HG02798 (cell line): ENCODE results near the gene PDZRN3.

Experiments used
- ATAC-seq: cut with Tn5 transposase; IDR thresholded peaks from one replicate; pipeline ENCODE4 v1.9.1; 2021; ENCODE audit warnings: mild to moderate bottlenecking; ENCODE audit not compliant: unreplicated experiment, poor library complexity

PDZRN3 gene

DNA sequence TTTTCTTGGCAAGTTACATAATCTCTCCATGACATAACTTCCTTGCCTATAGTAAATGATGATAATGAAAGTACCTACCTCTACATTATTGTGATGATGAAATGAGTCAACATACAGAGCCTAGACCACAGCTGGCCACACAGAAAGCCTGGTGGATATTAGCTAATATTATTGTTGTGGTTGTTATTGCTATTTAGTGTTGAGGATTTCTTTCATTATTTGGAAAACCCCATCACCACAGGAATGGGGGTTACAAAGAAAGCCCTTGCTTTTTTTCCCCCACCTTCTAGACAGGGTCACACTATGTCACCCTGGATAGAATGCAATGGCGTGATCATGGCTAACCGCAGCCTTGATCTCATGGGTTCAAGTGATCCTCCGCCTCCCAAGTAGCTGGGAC, 125.0 kb downstream of the PDZRN3 start:
- ATAC-seq = peak; percentile 47

DNA sequence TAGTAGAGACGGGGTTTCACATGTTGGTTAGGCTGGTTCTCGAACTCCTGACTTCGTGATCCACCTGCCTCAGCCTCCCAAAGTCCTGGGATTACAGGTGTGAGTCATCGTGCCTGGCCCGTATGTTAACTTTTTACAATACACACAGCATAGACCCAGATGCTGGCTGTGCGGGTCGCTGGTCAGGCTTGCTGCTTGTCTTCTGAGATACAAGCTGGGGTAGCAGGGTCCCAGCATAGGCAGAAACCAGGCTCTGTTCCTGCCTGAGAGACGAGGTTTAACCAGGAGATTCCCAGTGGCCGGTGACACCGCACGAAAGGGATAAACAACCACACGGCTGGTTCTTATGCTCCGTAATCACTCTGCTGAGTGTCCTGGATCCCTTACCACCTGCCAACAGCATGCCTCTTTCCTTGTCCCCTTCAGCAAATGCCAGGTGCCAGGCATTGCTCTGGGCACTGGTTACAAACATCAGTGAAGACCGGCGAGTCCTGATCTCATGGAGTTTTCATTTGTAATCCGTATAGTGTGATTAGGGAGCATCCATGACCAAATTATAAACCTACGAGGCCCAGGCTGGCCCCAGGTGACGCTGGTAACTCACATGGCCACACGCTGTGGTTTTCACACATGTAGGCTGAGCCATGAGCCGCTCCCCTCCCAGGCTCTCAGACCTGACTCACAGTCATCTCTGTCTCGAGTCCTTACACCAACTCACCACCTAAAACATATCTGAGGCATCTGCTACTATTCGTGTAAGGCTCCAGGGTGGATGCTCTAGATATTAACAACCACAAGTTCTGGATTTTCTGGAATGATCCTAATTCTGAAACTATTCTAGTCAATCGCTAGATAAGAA, 125.7 kb downstream of the PDZRN3 start:
- ATAC-seq = peak; percentile 75

DNA sequence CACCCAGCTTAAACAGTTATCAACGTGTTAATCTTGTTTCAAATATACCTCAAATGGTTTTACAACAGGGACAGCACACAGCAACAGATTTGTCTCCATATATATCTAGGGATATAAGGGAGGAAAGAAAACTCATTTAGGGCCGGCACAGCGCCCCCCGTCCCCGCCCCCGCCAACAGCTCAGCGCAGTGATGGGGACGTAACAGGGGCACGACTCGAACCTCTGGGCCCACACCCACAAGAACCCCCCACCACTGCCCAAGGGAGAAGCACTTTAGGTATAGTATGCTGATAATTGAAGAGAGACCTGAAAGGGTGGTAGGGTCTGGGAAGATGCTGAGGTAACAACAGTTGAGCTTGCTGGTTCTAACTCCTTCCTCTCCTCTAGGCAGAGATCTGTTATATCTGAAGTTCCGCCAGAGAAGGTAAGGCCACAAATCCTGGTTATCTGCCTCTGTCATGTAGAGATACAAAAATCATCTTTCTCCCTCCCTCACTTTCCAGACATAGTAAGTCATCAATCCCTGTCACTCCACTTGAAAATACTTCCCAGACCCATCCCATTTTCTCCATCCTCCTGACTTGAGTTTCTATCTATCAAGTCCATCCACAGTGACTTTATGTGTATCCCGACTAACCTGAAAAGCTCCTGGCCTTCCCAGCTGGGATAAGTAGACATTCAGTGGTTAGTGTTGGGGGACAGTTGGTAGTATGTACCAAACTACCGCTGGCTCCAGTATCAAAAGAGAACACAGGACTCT, 126.9 kb downstream of the PDZRN3 start:
- no peak for ATAC-seq

DNA sequence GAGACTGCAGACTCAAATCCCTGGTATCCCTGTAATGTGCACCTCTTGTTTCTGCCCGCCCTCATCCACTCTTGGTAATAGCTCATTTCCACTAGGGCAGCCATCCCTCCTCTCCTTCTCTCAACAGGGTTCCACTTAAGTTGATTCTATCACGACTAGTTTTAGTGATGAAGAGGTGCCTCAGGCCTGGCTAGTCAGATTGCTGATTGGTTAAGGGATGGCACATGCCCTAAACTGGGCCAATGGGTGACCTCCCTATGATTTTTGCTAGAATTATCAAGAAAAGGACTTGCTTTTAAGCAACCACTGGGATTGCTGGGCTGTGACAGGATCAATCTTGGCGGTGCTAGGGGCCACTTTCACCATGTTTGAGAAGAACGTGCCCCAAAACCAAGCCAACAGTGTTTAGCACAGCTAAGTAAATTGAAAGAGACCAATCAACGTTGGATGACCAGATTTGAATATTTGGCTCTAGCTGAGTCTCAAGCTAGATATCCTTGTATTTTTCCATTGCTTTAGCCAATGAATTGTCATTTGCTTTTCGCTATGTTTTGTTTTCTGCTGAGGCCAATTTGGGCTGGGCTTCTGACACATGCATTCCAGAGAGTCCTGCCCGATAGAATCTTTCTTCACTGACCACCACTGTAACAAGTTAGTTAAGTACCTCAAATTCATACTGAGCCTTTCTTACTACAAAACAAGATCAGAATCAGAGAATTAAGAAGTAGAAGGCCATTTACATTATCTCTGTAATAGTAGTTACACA, 131.0 kb downstream of the PDZRN3 start:
- no peak for ATAC-seq

DNA sequence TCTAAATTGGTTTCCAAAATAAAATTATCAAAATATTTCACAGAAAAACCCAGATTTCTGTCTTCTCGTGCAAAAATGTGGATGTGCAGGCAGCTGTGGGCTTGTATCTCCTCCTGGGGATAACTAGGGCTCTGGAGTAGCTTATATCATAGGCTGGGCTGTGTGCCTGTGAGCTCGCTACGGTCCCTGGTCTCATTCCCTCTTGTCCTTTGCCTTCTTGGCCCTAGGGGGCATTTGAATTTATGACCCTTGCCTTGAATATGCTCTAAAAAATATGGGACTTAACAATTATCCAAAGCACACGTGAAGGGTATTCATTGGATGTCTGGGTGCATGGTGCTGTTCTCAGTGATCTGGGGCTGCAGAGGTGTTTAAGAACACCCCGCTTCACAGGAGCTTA, 132.6 kb downstream of the PDZRN3 start:
- ATAC-seq = no peak

DNA sequence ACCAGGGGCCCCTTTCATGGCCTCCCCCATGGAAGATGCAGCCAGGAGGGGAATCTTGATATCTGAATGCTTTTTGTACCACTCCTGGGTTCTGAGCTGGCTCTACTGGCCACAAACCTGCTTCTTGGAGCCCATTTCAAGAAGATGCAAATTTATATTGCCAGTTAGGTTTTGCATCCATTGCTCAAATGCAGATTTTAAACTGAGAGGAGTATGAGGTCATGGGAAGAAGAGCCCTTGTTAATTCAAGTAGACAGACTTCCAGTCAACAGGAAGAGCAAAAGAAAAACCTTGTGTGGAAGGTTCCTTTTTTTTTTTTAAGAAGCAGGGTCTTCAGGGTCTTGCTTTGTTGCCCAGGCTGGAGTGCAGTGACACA, 133.5 kb downstream of the PDZRN3 start:
- no peak for ATAC-seq

DNA sequence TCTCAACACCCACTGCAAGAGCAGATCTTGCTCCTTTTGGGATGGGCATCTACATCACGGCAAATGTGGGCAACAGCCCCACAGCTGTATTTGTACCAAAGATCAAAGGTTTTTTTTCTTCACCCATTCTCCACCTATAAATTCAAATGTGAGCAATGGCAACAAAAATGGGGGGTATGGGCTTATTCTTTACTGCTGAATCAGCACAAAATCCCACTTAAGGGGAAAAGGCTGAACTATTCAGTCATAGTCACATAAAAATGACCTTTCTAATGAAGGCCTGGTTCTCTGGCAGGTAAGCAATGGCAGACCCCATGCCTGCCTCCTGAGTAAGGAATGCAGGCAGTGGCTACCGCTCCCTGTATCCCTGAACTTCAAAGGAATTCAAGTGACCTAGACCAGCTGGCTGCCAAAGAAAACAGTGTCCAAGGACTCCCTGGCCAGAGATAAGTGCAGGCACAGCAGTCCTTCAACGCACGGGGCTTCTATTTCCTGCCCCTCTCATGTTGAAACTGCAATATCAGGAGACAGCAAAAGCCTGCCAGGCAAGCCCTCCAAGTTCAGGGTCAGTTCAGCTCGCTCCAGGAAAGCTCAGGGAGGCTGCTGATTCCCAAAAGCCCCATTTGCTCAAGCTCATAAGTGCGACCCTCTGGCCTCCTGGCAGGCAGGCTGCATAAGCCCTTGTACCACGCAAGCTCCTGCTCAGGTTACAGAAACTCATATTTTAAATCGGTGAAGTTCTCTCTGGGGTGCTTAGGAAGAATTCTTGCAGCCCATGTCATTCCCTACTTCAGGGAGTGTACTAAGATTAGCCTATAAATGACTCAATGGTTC, 134.1 kb downstream of the PDZRN3 start:
- no peak for ATAC-seq

DNA sequence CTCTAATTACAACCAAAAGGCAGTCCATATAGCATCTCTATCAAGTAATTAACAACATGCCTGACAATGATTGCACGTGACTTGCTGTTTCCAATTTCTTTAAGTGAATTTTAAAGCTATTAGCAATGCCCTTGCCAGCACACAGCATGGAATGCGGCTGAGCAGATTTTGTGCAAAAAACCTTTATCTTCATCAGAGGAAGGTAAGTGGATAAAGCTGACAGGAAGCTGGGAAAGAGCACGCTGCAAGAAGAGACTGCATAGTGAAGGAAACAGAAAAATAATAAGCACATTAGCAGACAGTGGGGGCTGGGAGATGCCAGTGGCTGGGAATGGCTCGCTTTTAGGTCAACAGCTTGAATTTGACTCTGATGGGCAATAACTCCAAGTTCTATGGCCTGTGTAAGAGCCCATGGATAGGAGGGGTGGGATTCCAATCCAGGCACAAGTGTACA, 138.8 kb downstream of the PDZRN3 start:
- no peak for ATAC-seq

DNA sequence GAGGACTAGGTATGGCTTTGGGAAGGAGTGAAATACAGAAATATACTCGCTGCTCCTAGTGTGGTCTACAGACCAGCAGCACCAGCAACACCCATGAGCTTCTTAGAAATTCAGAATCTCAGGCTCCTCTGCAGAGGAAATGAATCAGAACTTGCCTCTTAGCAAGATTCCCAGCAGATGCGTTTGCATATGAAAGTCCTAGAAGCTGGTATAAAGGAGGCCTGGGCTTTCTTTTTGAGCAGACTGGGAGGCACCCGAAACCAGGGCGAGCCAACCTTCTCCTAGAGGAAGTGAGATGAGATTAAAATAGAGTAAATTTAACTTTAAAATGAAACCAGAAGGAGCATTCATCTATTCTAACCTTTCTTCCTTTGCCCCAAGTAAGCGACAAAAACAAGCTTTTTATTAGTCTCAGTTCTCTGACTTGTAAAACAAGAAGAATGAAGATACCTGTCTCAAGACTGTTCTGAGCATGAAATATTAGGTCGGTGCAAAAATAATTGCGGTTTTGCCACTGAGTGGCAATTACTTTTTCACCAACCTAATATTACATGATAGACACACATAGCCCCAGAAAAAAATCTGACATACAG, 140.0 kb downstream of the PDZRN3 start:
- peak; percentile 86 for ATAC-seq

DNA sequence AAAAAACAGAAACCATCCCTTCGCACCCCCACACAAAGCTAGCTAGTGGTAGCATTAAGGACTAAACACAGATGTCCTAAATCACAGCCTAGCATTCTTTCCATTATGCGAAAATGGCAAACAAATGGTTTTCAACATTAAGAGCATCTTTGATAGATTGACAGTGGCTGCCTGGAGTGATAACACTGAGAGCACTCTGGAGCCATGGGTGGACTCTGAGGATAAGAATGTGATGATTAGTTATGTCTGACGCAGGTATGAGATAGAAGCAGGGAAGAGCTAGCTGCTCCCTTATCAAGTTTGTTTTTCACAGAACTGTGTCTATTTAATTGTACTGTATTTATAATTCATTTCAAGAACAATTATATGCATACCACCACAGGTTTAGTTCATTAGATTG, 142.9 kb downstream of the PDZRN3 start:
- ATAC-seq = no peak

DNA sequence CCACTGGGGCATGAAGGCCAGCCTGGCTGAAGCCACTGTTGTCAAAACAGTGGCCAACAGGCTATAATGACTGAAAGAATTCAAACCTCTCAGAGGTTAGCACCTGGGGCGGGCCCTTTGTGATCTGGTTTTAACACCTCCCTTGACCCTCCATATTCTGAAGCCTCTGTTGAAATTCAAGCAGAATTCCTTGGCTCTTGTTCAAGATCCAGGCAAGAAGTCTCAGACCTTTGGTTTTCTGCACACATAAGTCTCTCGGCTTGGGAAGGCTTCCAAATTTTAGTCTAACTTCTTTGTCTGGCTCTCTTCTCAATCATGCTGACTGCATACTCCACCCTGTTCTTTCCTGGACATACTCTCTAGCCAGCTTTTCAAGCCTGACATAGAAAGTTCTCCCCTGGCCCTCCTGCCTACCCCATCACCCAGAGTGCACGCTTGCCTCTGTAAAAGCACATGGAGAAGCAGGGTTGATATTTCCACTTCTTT, 144.5 kb downstream of the PDZRN3 start:
- no peak for ATAC-seq

DNA sequence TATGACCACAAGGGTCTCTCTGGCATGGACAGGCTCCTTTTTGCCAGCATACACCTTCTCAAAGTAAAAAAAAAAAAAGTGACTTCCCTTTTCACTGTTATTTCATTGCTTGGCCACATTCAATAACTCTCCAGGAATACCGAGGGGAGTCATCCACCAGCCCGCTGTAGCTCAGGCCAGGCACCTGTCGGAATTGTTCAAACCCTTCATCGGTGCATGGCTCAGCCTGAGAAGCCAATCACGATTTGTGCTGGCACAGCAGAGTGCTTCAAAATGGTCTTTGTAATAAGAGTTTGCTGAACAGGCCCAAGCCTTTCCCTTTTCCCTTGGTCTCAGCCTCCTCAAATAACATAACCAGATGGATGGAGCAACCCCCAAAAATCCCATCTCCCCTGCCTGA, 145.4 kb downstream of the PDZRN3 start:
- no peak for ATAC-seq

DNA sequence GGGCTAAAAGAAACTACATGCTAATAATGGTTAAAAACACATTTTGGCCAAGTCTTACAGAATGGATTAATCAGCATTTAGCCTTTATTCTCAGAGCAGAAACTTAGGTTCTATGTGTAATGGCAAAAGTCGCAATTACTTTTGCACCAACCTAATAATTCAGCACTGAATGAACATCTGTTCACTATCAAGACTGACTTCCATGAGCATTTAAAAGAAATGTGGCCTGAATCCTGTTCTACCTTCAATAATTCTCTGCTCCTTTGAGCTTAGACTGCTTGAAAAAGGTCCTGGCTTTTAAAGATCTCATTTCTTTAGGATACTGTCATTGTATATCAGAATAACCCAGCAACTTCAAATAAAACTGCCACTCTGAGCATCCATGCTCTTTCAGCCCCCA, 145.9 kb downstream of the PDZRN3 start:
- no peak for ATAC-seq

DNA sequence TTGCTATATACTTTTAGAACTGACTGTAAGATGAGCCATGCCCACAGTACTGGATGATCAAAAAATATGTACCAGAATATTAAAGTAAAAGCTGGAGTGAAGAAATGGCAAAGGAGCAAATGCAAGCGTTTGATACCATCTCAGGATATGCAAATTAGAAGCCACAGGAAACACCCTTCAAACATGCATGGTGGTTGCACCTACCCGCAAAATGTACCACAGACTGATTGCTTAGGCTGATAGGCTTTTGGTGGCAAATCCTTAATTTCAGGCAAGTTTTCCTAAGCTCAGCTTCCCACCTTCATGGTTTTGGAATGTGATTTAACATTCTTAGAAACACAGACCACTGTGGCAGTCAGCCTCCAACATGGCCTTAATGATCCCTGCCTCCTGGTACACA, 149.0 kb downstream of the PDZRN3 start:
- no peak for ATAC-seq

DNA sequence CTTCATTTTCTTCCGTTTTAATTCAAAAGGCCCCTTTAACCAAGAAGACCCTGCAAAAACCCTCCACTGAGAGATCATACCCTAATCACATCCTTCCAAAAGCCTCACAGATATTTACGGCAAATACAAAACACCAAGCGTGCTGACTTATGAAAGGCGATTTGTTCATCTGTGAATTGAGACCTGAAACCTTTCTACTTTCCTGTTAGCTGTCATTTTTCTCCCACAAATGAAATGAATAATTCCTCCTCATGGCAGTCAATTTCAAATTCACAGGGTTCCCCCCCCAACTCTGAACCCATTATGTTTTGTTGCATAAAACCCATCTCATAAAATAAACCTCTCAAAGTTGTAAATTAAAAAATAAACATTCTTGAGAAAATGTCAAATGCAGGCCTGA, 149.6 kb downstream of the PDZRN3 start:
- peak; percentile 36 for ATAC-seq

DNA sequence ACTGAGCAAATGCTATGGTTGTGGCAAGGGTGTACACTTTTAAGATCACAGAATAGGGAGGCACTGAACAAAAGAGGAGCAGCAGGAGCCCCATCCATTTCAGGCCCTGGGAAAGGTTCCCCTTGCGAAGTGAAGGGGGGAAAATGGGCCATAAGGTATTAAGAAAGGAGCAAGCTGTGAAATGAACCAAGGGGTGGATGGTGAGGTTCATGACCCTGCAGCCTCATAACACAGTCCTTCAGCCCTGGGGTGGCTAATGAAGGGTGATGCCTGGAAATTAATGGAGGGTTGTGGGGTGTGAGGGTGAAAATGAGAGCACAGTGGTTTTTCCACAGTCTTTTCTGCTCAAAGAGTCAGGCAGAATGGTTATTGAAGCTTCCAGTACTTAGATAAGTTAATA, 150.1 kb downstream of the PDZRN3 start:
- no peak for ATAC-seq

DNA sequence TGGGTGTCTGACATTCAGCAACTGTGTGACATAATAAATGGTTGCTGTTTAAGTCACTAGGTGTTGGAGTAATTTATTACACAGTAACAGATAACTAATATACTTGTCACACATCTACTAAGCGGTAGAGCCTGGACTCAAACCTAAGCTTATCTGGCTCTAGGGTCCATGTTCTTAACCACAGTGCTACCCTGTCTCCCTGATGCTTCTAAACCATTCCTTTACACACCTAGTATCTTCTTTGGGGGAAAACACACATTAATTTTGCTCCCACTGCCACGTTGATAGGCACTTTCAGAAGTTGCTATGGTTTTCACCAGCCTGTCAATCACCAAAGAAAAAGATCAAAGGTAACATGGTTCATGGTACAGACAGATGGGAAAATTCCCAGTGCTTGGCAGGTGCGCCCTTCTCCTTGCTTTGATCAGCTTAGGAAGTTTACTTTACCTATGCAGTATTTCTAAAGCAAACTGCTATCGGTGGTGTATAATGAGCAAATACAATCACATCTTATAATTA, 150.8 kb downstream of the PDZRN3 start:
- ATAC-seq = no peak

DNA sequence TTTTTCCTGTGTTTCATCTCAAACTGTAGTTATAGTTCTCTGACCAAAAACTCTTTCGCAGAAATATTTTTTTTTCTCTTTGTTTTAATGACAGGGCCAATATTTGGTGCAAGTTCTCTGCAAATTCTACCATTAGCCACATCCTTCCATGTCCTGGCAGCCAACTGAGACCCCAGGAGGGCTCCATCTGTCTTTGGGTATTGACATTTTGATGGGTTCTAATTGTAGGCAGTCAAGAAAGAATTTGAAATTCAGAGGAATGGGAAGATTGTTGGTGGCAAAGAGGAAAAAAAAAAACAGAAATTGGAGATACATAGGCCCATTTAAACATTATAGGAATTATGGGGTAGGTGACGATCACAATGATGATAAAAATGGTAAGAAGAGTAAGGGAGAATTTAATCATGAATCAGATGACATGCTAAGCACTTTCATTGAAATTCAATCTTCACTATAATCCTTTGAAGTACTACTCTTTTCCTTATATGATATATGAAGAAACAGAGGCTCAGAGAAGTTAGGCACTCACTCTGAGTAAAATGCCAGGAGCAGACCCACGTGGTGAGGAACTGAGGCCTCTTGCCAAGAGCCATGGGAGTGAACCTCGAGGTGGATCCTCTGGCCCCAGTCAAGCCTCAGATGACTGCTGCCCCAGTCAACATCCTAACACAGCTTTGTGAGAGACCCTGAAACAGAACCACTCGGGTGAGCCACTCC, 151.4 kb downstream of the PDZRN3 start:
- no peak for ATAC-seq
